Natural killer cell (primary cell): ENCODE data around the gene TP53I3. TPM values are rescaled to one million over a fixed set of nuclear protein-coding genes. Genes with fewer than 3 reads are reported as not detected.

Experiments
- ATAC-seq, 3 donors: fragments of 150-1000 bp in 2 of 3; fragments of 200-7000 bp in 1 of 3; cut with Tn5 transposase; 1 replicate in 1 of 3; 2 replicates in 2 of 3; pipeline ENCODE4 v1.10.0; 2021; ENCODE audit warnings: mild to moderate bottlenecking in 2 of 3, moderate library complexity in 2 of 3
- DNase-seq, 2 donors: peaks; one replicate each; pipeline versions ENCODE4 v3.0.0 to v3.0.0-alpha.2; 2013 to 2021; ENCODE audit warnings: mixed read lengths in 1 of 2
- H3K27ac ChIP-seq: one replicate; pipeline ENCODE4 v1.5.1; 2013; ENCODE audit warnings: mild to moderate bottlenecking, low read length
- H3K27me3 ChIP-seq: one replicate; pipeline ENCODE4 v1.6.1; 2013; ENCODE audit warnings: low read length; ENCODE audit not compliant: control insufficient read depth, insufficient read depth
- H3K36me3 ChIP-seq: one replicate; pipeline ENCODE4 v1.6.1; 2013; ENCODE audit warnings: low read length; ENCODE audit not compliant: control insufficient read depth, insufficient read depth
- H3K4me1 ChIP-seq: one replicate; pipeline ENCODE4 v1.6.1; 2013; ENCODE audit warnings: low read length; ENCODE audit not compliant: control insufficient read depth, insufficient read depth
- H3K4me3 ChIP-seq: one replicate; pipeline ENCODE4 v1.5.1; 2013; ENCODE audit warnings: low read length
- H3K9me3 ChIP-seq: one replicate; pipeline ENCODE4 v1.6.1; 2013; ENCODE audit warnings: low read length; ENCODE audit not compliant: control insufficient read depth, insufficient read depth
- H3K27ac Mint-ChIP-seq, 2 donors: one replicate each; pipeline ENCODE4 v1.8.0; 2022; ENCODE audit warnings: mild to moderate bottlenecking in 2 of 2, mixed read lengths in 2 of 2, moderate library complexity in 1 of 2
- H3K27me3 Mint-ChIP-seq, 2 donors: one replicate each; pipeline ENCODE4 v1.8.0; 2022; ENCODE audit warnings: low read depth in 2 of 2, mixed read lengths in 2 of 2
- H3K36me3 Mint-ChIP-seq: one replicate; pipeline ENCODE4 v1.8.0; 2022; ENCODE audit warnings: mixed read lengths
- H3K4me1 Mint-ChIP-seq, 2 donors: one replicate each; pipeline ENCODE4 v1.8.0; 2022; ENCODE audit warnings: mixed read lengths in 2 of 2
- H3K4me3 Mint-ChIP-seq: one replicate; pipeline ENCODE4 v1.8.0; 2022; ENCODE audit warnings: mild to moderate bottlenecking, moderate library complexity, mixed read lengths
- H3K9me3 Mint-ChIP-seq, 2 donors: one replicate each; pipeline ENCODE4 v1.8.0; 2022; ENCODE audit warnings: mixed read lengths in 2 of 2
- WGBS: methylation state at CpG from one replicate; pipeline ENCODE4 v1.1.7; 2013; ENCODE audit warnings: missing lambda C conversion rate; ENCODE audit not compliant: insufficient coverage; 5-methylcytosine and 5-hydroxymethylcytosine counted together
- intact Hi-C: fragments of 100-400 bp; cut with micrococcal nuclease; formaldehyde crosslinking; loops from one replicate; pipeline ENCODE4 v1.14.2; 2022
- total RNA-seq, 4 donors: library from RNA; stranded (reverse); fragments of 120-200 nt in 1 of 4; gene quantifications; one replicate each; pipeline versions ENCODE4 v1.2.3 to v1.2.4, GENCODE V29; 2013 to 2022
- TF ChIP-seq, protein P1 (sequence below): fragments of 200-600 bp; IDR thresholded peaks from one replicate; pipeline ENCODE4 v1.8.0; 2022; ENCODE audit warnings: antibody characterized with exemption

Gene TP53I3
- total RNA-seq, 3 donors from 2014 or later (not counting 1 experiment from before 2014, with no cell fraction given), result 1.6 to 2.6 (median 2.0) TPM

DNA sequence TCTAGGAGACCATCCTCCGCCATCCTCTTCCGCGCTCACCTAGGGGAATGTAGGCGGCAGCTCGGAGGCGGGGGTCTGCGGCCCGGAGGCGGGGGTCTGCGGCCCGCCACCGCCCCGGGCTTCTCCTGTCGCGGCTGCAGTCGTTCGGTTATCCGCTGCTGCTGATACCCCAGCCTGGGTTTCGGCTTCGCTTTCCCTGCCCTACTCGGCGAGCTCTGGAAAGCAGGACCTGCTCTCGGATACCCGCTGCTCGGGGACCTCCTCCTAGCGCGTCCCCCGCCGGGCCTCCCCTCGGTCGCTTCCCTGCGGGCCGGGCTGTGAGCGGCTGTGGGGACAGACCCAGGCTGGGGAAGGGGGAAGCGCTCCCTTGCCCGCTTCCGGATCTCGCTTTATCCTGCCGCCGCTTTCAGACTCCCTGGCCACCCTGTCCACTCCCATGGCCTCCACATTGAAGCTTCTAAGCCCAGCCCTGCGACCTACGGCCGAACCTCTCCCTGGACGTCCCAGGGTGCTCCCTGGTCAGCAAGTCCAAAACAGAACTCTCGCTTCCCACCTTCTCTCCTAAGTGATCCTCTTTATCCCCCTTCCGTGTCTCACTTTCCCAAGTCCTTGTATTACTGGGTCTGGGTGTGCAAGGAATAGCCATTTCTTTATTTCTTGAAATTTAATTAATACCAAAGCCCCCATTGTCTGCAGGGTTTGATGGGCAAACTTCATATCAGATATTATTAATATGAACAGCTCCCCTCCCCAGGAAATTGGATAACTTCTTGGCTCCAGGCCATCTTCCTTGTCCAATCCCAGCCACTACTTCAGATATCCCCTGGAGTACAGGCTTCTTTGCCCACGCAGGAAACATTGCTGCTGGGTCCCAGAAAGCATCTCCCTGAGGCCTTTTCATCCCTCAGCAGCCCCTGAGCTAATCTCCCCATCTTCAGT is 34.3 kb downstream of the TP53I3 start:
- intact Hi-C loops, result no loop called here
- ATAC-seq (no peak), DNase-seq (peak in 1 of 2 donors; percentile 40)
- Mint-ChIP-seq H3K27ac (no peak overlapping the region), H3K4me3 (no peak overlapping the region), H3K27me3 (no peaks in the 10 kb centered on the region), H3K36me3 (no peaks in the 10 kb centered on the region), H3K4me1 (peaks cover 18 to 23% of the 10 kb centered on the region in 2 donors), H3K9me3 (no peaks in the 10 kb centered on the region)
- Histone ChIP-seq H3K27me3 (no peaks in the 10 kb centered on the region), H3K27ac (no peak overlapping the region), H3K4me1 (peaks cover 20% of the 10 kb centered on the region), H3K36me3 (no peaks in the 10 kb centered on the region), H3K9me3 (no peaks in the 10 kb centered on the region), H3K4me3 (peak overlapping the region; percentile 46)
- TF ChIP-seq, protein P1, sequence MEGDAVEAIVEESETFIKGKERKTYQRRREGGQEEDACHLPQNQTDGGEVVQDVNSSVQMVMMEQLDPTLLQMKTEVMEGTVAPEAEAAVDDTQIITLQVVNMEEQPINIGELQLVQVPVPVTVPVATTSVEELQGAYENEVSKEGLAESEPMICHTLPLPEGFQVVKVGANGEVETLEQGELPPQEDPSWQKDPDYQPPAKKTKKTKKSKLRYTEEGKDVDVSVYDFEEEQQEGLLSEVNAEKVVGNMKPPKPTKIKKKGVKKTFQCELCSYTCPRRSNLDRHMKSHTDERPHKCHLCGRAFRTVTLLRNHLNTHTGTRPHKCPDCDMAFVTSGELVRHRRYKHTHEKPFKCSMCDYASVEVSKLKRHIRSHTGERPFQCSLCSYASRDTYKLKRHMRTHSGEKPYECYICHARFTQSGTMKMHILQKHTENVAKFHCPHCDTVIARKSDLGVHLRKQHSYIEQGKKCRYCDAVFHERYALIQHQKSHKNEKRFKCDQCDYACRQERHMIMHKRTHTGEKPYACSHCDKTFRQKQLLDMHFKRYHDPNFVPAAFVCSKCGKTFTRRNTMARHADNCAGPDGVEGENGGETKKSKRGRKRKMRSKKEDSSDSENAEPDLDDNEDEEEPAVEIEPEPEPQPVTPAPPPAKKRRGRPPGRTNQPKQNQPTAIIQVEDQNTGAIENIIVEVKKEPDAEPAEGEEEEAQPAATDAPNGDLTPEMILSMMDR, result no peak
- WGBS, result 13% methylated on average over 47 of the region's 47 CpGs

DNA sequence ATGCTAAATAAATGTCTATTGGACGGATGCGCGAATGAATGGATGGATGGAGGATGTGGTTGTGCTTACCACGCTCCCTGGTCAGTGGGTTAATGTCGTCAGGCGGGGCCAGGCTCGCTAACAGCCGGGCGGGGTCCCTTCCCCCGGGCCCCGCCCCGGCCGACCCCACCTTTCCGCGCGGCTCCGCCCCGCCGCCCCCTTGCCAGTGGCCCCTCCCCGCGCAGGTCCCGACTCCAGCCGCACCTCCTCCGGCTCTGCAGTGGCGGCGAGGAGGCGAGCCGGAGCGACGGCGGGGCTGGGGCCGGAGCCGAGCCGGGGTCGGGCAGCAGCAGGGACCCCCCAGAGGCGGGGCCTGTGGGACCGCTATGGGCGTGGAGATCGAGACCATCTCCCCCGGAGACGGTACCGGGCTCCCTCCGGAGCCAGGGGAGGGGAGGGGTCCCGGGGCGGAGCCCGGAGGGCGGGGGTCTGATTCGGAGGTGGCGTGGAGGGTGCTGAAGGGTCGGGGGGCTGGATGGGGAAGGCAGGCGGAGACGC is 35.1 kb downstream of the TP53I3 start, which contains the start of gene FKBP1B:
Gene FKBP1B (plus strand): TSS at position 257 of the 537 bp plus-strand sequence. CDS start 109 bp downstream, at position 366.
- peaks cover 20% of the 10 kb centered on the region for H3K4me1 ChIP-seq
- Mint-ChIP-seq H3K36me3 (no peaks in the 10 kb centered on the region), H3K27ac (no peak within 1 kb of the TSS), H3K27me3 (no peaks in the 10 kb centered on the region), H3K4me1 (peaks cover 24 to 28% of the 10 kb centered on the region in 2 donors), H3K4me3 (no peak within 1 kb of the TSS), H3K9me3 (no peaks in the 10 kb centered on the region)
- intact Hi-C loops, result no loop called here
- peak; percentile 14 to 46 (median 39) for ATAC-seq
- H3K4me3 ChIP-seq, result peak within 1 kb of the TSS; percentile 46
- H3K27me3 ChIP-seq, result no peaks in the 10 kb centered on the region
- WGBS, result under 1% methylated on average over 52 of the region's 52 CpGs
- TF ChIP-seq, protein P1, result no peak
- peak; percentile 54 to 71 for DNase-seq
- no peaks in the 10 kb centered on the region for H3K36me3 ChIP-seq
- no peaks in the 10 kb centered on the region for H3K9me3 ChIP-seq
- no peak within 1 kb of the TSS for H3K27ac ChIP-seq

DNA sequence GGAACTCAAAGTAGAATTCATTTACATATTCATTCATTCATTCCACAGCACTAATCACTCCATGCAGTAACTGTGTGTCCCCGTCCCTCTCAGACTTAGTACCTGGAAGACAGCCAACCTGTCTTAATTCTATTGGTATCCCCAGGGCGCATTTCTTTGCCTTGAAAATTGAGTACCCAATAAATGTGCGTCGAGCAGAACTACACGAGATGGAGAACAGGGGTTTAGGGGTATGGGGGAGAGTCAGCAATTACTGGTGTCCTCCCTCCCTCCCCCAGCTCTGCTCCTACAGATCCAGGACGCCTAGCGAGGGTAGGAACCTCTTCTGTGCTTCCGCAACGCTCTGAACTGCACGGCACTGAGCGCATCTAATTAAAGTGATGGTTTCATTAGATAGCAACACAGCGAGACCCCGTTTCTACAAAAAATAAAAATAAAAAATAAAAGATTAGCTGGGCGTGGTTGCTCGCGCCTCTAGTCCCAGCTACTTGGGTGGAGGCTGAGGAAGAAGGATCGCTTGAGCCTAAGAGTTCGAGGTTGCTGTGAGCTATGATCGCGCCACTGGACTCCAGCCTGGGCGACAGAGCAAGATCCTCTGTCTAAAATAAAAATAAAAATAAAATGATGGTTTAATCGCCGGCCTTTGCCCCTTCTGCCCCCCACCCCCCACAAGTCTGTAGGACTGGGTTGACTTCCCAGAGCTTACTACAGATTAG is 35.7 kb downstream of the TP53I3 start:
- no peak overlapping the region for H3K4me3 Mint-ChIP-seq
- intact Hi-C loops, result no loop called here
- no peak overlapping the region for H3K27ac Mint-ChIP-seq
- Histone ChIP-seq H3K4me3 (peak overlapping the region; percentile 32), H3K4me1 (peaks cover 20% of the 10 kb centered on the region), H3K27me3 (no peaks in the 10 kb centered on the region), H3K36me3 (no peaks in the 10 kb centered on the region), H3K27ac (no peak overlapping the region), H3K9me3 (no peaks in the 10 kb centered on the region)
- peaks cover 24 to 28% of the 10 kb centered on the region in 2 donors for H3K4me1 Mint-ChIP-seq
- DNase-seq, result peak in 1 of 2 donors; percentile 28
- TF ChIP-seq, protein P1, result no peak
- no peak for ATAC-seq
- H3K27me3 Mint-ChIP-seq, result no peaks in the 10 kb centered on the region
- no peaks in the 10 kb centered on the region for H3K36me3 Mint-ChIP-seq
- WGBS, result 21% methylated on average over 17 of the region's 23 CpGs
- no peaks in the 10 kb centered on the region for H3K9me3 Mint-ChIP-seq
